HG03520 (cell line): ENCODE data around the gene SSTR1.
"Not testable (repeated sequence)": the region's sequence is repeated elsewhere in the genome, so short reads cannot be mapped to it uniquely, and the experiment has no call there.

ENCODE experiments used
- ATAC-seq: cut with Tn5 transposase; IDR thresholded peaks from one replicate; pipeline ENCODE4 v1.9.1; 2021; ENCODE audit warnings: mild to moderate bottlenecking, moderate library complexity; ENCODE audit not compliant: unreplicated experiment

SSTR1 gene, protein sequence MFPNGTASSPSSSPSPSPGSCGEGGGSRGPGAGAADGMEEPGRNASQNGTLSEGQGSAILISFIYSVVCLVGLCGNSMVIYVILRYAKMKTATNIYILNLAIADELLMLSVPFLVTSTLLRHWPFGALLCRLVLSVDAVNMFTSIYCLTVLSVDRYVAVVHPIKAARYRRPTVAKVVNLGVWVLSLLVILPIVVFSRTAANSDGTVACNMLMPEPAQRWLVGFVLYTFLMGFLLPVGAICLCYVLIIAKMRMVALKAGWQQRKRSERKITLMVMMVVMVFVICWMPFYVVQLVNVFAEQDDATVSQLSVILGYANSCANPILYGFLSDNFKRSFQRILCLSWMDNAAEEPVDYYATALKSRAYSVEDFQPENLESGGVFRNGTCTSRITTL

GRCh38 chr14:38207736-38208617 is at the start of gene SSTR1:
TSS of gene SSTR1 (plus strand) at chr14:38207904. CDS start at chr14:38209390, 1,486 bp downstream.
- ATAC-seq = no peak

DNA sequence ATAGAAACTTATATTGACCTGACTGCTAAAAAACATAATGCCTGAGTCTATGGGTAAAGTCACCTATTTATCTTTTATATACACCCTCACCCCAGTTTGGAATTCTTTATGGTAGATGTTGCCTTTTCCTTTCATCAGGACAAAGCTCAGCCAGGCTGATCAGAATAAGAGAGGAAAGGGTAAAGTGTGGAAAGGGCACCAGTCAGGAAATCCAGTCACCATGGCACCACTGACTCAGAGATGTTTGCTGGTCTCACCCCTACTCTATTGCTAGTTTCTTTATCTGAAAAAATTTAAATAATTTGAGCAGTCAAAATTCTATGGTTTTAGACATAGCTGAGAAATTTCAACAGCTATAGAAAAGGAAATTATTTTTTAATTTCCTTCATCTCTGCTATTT is 49.2 kb upstream of the SSTR1 start:
- ATAC-seq = no peak

DNA sequence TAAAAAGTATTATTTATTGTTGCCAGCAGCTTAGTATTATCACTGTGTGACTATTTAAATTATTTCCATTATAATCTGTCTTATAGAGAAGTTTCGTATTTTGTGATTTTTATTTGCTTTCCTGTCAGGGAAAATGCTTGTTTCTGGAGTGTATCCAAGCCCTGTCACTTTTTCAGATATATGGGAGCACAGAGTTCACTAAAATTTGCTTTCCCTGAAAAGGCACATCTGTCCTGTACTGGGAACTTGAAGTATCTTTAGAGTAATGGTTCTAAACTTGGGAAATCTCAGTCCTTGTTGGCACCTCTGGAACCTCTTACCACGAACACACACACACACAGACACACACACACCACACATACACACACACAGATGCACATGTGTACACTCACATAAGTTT is 39.3 kb upstream of the SSTR1 start:
- ATAC-seq = no peak

GRCh38 chr14:38171197-38171596 is 36.5 kb upstream of the SSTR1 start:
- no peak for ATAC-seq

- no peak for ATAC-seq
These were observed 33.0 kb upstream of the SSTR1 start for GRCh38 chr14:38174711-38175110.

GRCh38 chr14:38175658-38176057 is 32.0 kb upstream of the SSTR1 start:
- ATAC-seq = no peak

DNA sequence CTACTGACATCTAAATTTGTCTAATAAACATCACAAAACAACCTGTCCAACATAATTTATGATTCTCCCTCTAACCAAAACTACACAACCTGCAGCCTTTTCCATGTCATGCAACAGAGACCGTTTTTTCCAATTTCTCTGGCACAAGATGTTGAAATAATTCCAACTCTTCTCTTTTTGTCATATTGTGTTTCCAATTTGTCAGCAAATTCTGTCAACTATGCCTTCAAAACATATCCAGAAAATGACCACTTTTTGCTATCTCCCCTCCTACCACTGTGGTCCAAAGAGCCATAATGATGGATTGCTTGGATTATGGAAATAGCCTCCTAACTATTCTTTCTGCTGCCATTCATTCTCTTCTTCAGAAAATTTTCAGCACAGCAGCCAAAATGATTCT is 31.3 kb upstream of the SSTR1 start:
- no peak for ATAC-seq

DNA sequence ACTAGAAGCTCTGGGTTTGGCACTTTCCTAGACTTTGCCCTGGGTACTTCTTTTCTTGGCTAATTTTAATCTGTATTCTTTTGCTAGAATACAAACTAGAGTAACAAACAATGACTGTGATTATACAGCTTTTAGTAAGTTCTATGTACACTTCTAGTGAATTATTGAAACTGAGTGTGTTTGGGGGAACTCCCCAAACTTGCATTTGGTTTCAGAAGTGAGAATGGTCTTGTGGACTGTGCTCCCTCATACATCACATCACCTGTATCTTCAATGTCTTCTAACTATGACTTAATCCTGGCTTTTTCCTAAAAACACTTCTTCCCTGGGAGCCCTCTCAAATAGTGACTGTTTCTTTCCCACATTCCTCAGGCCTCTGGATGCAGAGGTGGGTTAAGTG is 23.6 kb upstream of the SSTR1 start:
- ATAC-seq = no peak

DNA sequence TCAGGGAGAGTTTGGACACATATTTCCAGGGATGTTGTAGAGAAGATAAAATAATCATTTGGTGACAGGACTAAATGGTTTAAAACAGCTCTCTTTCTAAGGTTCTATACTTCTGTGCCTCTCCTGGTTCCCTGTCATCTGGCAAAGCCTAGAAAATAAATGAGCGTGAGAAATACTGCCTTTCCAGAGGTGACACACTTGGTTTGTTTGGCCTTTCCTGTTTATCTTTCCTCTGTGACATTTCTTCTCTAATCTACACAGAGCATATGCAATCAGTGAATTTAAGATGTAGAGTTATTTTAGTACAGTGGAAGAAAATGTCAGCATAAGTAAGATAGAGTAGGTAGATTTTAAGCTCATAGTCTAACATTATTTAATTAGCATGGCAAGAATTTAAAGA is 22.0 kb upstream of the SSTR1 start:
- ATAC-seq = no peak

DNA sequence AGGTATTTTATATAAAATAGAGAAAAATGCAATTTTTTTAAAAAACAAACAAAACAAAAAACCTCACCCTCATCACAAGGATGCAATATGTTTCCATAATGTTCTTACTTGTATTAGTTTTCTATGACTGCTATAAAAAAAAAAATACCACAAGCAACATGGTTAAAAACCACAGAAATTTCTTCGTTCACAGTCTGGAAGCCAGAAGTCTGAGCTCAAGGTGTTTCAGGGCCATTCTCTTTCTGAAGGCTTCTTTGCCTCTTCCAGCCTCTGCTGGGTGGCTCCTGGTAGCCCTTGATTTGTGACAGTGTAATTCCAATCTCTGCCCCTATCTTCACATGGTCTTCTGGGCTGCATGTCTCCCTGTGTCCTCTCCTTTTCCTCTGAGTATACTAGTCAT is 21.5 kb upstream of the SSTR1 start:
- ATAC-seq = no peak

- ATAC-seq = no peak
These were observed 20.2 kb upstream of the SSTR1 start for GRCh38 chr14:38187528-38187927.

DNA sequence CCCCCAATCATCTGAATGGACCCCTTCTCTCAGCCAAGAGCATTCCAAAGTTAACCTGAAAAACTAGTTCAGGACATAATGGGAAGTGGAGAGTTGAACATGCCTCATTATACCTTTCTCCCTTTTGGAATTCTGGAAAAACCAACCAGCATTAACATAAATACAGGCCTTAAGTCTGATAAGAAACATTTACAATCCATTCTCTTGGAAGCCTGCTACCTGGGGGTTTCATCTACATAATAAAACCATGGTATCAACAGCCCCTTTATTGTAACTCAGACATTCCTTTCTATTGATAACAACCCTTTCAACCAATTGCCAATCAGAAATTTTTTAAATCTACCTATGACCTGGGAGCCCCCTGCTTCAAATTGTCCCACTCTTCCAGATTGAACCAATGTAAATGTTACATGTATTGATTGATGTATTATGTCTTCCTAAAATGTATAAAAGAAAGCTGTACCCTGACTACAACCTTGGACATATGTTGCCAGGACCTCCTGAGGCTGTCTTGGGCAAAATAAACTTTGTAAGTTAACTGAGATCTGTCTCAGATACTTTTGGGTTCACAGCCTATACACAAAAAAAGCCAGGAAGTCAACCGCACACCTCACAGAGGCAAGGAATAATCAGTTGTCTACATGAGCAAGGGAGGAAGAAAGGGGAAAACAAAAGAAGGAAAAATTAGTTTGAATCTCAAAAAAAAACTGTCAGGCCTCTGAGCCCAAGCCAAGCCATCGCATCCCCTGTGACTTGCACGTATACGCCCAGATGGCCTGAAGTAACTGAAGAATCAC is 17.6 kb upstream of the SSTR1 start:
- no peak for ATAC-seq

- ATAC-seq = not testable (repeated sequence)
These were observed 16.9 kb upstream of the SSTR1 start for GRCh38 chr14:38190846-38191245.

DNA sequence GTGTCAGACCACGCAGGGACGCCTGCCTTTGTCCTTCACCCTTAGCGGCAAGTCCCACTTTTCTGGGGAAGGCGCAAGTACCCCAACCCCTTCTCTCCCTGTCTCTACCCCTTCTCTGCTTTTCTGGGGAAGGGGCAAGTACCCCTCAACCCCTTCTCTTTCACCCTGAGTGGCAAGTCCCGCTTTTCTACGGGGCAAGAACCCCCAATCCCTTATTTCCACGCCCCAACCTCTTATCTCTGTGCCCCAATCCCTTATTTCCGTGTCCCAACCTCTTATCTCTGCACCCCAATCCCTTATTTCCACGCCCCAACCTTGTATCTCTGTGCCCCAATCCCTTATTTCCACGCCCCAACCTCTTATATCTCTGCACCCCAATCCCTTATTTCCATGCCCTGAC is 16.2 kb upstream of the SSTR1 start:
- not testable (repeated sequence) for ATAC-seq

DNA sequence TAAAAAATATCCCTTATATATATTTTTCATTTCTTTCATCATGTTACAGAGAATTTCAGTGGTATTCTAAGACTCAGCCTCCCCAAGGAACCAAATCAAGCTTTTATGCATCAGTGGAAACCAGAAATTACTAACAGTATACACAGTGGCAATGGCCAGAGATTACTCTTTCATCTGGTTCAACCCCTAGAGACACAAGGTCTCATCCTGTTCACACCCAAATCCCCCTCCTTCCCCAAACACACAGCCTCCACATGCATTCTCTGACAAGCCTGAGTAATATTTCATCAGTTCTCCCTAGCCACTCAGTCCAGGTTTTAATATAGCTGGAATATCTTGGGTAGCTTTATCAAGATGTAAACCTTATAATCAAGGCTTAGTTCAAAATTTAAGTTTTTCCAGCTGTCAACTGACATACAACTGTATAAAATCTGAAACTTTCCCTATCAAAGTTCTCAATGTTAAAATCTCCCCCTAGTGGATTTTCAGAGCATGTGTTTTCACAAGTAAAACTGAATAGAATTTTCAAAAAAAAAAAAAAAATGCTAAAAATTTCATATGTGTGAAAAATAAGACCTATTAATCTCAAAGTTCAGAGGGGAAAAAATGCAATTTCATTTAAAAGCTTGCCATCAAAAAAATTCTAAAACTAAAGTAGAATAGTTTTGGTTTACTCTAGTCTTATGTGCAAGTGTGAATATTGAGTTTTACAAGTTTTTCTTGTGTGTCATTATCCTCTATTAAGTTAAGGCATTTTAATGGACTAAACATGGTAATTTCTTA is 10.5 kb upstream of the SSTR1 start:
- no peak for ATAC-seq

DNA sequence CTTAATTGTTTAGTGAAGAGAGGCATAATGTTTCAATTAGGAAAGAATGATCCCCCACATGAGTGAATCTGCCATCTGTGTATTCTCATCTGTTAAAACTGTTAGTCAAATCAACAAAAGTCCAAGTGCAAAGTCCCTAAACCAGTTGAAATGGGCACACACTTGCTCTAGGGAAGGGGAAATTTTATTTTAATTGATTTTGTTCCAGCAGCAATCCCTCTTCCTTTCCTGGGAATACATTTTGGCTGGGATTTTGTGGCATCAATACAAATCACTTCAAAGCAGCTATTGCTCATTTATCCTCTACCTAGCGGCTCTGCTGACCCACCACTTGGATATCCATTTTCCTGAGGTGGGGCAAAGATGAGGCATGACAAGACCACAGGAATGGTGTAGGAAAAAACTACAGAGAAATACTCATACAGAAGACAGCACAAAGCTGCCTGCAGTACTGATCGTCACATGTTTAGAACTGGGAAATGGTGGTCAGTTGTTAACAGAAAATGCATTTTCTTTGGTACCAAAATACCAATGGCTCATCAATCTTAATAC is 9.8 kb upstream of the SSTR1 start:
- no peak for ATAC-seq

DNA sequence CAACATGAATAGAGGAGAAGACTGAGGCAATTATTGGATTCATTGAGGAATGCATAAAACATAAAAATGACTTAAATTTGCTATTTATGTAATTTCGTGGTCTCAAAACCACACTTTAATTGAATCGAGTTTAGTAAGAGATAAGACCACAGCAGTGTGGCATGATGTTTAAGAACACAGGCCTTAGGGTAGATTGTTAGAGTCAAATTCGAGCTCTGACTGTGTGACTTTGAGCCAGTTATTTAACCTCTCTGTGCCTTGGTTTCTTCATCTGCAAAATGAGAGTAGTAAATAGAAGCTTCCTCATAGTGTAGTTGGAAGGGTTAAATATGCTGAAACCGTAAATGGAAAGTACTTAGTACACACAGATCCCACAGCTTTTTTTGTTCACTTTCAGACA is 9.3 kb upstream of the SSTR1 start:
- ATAC-seq = no peak

- ATAC-seq = no peak
These were observed 8.6 kb upstream of the SSTR1 start for GRCh38 chr14:38199076-38199475.

GRCh38 chr14:38199739-38200138 is 8.0 kb upstream of the SSTR1 start:
- ATAC-seq = no peak

DNA sequence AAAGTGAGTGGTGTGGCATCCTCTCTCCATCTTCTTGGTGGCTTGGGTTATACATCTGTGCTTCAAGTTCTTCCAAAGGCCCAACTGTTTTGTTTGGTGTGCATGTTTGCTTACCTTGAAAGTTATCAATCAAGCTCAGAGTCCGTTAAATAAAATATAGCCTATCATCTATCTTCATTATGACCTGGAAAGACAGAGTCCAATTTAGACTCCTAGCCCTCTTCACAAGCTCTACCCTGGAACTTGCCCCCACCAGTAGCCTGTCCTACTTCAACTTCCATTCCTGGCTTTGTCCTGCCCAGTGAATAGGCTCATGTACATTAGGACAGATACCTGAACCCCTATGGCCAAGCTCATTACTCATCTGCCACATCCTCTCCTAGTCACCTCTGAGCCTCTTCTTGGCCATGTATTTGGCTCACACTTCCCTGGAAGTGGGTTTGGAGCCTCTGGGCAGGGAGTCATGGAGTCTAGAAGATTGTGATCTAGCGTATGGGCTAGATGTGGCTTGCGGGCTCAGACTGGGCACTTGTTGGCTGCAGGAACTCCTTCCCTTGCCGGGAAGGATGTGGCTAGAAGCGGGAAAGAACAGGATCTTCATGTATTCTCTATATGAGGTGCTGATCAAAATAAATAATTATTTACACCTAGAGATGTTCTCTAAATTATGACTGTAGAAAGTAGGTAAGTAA is 6.4 kb upstream of the SSTR1 start:
- no peak for ATAC-seq
